Gastroesophageal sphincter (tissue), 2 donors: Measurements from ENCODE around the gene KRT1.

ENCODE experiments used
- EP300 ChIP-seq: sonication (generic); formaldehyde crosslinking; IDR thresholded peaks from one replicate; pipeline ENCODE4 v1.6.1; 2017; ENCODE audit warnings: antibody characterized with exemption, mild to moderate bottlenecking
- POLR2AphosphoS5 ChIP-seq: sonication (generic); formaldehyde crosslinking; IDR thresholded peaks from one replicate; pipeline ENCODE4 v1.6.1; 2017; ENCODE audit warnings: antibody characterized with exemption

GRCh38 chr12:52693261-52693660 is 13.1 kb upstream of the KRT1 start:
- no peak for TF ChIP-seq POLR2AphosphoS5
- no peak for TF ChIP-seq EP300
